T-helper 1 cell (primary cell): ENCODE data around the gene TMEM126A.
"Not testable (repeated sequence)": the region's sequence is repeated elsewhere in the genome, so short reads cannot be mapped to it uniquely, and the experiment has no call there.

Experiments used
- DNase-seq, 5 donors: peaks; one replicate each; pipeline ENCODE4 v3.0.0-alpha.2; 2012 to 2020

TMEM126A gene

DNA sequence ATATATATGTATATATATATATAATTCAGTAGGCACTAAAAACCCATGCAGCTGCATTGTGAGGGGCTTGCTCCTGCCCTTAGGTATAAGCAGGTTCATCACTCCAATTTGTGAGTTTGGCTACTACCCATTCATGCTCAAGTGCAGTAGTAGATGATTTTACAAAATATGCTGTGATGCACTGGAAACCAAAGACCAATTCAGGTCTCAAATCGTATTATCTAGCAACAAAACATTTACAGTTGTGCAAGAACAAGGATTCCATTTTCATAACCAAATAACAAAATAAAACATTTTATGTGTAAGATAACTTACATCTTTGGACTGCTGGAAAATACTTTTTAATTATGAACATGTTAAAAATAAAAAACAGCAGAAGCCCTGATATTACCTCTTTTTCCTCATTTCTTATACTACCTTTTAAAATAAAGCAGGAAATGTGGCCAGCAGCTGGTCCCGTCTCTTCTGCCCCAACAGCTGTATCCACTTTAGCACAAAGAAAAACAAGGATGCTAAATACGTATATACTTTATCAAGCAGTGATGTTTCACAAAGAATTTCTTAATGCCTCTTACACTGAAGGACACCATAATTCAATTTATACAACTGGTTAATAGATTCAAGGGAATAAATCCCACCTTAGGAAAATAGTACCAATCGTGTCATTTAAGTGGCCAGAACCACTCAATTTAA lies 14.4 kb downstream of the TMEM126A start:
- DNase-seq: no peak

DNA sequence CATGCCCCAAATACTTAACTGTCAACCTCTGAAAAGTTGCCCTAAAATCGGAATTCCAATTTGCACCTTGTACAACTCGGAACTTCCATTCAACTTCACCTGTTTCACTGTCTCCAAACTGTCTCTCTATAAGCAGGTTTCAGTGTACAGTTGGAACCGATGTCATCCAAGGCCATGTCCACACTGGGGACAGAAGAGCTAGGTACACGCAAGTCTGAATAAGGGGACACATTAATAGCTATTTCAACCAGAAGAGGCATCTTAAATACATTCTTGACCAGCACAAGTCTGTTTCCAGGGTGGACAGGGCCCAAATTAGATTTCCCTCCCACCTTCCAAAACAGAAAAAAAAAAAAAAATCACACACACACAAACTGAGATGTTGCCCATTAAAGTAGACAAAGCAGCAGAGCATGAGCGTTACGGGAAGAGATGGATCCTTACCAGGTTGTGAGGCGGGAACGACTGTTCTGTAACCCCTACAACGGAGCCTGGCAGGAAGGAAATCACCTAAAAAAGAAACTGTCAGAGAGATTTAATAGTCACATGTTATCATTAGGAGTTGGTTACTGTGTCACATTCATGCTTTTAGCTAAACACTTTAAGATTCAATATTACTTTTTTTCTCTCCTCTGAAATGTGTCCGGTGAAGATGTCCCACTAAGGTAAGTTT lies 15.4 kb downstream of the TMEM126A start:
- peak in 2 of 5 donors; percentile 7 to 36 for DNase-seq

DNA sequence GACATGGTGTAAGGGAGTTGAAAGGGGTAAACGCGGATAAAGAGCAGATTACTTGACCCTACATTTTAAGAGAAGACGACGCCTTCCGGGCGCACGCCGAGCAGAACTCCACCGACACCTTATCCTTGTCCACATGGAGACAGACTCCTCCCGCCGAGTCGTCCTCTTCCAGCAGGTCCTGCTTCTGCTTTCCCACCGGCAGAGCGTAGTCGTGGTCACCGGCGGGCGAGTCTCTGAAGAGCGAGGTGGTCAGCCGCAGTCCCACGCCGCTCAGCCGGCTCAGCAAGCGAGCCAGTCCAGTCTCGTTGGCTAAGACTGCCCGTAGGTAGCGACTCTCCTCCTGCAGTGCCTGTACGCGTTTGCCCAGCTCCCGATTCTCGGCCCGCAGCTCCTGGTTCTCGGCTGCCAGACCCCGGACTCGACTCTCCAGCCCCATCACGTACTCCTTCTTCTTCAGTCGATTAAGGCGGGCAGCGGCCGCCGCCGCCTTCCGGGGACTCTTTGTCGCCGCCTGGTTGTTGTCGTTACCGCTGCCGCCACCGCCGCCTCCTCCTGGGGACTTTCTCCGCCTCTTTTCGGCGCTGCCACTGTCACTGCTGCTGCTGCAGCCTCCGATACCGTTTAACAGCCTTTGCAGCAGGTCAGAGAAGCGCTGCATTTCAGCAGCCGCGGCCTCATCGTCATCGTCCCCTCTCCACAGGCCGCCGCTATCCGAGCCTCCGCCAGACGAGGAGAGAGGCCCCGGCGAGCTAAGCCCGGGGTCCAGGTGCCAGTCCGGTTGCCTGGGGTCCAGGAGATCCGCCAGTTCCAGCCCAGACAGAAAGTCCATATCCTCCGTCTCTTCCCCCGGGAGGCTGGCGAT lies 16.2 kb downstream of the TMEM126A start:
- DNase-seq: peak; percentile 80 to 90 (median 88)

DNA sequence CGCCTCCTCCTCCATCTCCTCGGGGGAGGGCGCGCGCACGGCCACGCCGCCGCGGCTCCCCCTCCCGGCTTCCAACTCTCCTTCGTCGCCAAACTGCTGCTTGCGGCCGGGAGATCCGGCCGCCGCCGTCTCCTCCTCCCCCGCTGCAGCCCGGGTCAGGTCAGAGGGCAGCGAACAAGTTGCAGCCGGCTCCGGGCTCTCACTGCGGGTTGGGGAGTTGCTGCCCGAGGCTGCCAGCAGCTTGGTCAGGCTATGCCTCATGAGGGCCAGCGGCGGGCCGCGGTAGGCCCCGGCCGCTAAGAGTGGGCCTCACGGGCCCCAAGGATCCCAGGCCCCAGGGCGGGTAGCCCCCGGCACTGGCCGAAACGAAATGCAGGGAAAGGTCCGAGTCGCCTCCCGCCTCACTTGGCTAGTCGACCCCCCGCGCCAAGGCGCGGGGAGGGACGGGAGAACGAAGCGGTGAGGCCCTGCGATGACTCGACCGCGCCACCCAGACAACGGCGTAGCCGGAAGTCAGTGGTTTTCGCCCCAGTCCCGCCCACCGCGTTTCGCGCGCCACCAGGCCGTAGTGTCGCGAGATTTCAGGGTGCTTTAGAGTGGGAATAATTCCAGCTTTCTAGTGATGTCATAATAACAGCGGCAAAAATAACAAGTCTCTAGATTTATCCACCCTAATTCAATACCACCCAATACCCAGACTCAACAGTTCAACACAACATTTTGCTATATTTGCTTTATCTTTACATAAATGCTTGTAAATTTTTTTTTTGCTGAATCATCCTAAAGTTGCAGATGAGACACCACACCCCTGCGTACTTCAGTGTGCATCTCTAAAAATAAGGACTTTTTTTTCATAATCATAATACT lies 17.1 kb downstream of the TMEM126A start, which contains the start of gene CREBZF:
Gene CREBZF, minus strand, starts transcription at position 515 of the 867 bp plus-strand sequence. Its CDS starts 254 bp downstream, at position 261.
- DNase-seq: peak; percentile 77 to 95 (median 88)

DNA sequence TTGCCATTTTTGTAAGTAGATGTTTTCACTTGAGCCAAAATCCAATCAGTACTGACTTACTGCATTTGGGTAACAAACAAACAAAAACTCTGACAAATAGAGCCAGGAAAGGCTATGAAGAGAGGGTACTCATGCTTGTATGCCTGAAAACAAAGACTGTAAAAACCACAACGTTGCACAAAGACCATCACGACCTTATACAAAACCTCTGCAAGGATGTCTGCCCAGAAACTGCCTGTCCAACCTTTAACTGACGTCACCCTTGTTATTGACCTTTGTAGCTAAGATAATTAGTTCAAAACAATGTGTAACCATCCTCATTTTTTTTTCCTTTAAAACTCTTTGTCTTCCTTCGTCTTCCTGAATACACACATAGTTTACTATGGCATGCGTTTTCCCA lies 18.0 kb downstream of the TMEM126A start:
- no peak for DNase-seq

DNA sequence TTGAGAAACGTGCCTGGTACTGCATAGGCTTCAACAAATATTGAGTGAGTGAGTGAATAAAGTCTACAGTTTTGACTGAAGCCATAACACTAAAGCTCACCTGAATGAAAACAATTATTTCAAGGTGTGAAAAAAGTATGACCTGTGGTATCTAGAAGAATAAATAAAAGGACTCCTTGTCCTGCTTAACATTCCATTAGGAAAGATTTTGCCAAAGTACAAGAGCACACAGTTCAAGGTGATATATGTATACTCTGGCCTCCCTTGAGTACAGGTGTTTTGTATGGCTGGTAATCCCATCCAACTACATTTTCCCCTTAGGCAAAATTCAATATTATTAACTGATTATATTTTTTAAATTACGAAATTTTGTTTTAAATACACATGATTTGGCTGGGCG lies 18.9 kb downstream of the TMEM126A start:
- DNase-seq: no peak

DNA sequence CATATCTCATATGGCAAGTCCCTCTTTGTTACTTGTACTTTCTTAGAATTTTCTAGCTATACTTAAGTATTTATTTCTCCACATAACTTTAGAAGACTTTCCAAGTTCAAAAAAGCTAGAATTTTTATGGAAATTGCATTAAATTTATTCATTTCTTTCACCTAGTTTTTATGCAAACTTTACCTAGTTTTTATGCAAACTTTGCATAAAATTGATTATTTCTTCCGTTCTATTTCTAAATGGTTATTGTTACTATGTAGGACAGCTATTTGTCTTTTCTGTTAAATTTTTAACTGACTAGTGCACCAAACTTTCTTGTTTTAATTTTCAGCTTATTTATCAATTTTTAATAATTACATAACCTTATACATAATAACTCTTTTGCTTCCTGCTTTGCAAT lies 20.4 kb downstream of the TMEM126A start:
- no peak for DNase-seq

DNA sequence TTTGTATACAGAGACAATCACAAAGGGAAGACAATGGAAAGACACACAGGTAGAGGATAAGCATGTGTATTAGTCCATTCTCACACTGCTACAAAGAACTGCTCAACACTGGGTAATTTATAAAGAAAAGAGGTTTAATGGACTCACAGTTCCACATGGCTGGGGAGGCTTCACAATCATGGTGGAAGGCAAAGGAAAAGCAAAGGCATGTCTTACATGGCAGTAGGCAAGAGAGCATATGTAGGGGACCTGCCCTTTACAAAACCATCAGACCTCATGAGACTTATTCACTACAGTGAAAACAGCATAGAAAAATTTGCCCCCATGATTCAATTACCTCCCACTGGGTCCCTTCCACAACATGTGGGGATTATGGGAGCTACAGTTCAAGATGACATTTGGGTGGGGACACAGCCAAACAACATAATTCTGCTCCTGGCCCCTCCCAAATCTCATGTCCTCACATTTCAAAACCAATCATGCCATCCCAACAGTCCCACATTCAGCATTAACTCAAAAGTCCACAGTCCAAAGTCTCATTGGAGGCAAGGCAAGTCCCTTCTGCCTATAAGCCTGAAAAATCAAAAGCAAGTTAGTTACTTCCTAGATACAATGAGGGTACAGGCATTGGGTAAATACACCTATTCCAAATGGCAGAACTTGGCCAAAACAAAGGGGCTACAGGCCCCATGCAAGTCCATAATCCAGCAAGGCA lies 23.3 kb downstream of the TMEM126A start:
- DNase-seq: not testable (repeated sequence)

DNA sequence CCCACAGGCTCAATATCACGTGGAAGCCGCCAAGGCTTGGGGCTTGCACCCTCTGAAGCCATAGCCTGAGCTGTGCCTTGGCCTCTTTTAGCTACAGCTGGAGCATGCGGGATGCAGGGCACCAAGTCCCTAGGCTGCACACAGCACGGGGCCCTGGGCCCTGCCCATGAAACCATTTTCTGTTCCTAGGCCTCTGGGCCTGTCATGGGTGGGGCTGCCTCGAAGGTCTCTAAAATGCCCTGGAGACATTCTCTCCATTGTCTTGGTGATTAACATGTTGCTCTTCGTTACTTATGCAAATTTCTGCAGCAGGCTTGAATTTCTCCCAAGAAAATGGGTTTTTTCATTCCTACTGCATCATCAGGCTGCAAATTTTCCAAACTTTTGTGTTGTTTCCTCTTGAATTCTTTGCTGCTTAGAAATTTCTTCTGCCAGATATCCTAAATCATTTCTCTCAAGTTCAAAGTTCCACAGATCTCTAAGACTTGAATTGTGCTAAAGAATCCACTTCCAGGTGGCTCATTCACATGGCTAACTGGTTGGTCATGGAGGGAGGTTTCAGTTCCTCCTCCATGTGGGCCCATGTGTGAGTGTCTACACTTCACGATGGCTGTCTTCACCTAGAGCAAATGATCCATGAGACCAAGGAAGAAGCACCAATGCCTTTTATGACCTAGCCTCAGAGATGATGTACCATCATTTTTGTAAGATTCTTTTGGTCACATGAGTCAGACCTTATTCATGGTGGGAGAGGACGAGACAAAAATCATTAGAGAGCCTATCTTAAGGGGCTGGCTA lies 24.5 kb downstream of the TMEM126A start:
- no peak for DNase-seq

DNA sequence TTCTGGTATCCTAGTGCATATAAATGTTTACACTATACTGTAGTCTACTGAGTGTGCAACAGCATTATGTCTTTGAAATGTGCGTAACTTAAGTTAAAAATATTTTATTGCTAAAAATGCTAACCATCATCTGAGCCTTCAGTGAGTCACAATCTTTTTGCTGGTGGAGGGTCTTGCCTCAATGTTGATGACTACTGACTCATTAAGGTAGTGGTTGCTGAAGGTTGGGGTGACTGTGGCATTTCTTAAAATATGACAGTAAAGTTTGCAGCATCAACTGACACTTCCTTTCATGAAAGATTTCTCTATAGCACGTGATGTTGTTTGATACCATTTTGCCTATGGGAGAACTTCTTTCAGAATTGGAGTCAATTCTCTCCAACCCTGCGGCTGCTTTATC lies 25.6 kb downstream of the TMEM126A start:
- peak in 1 of 5 donors; percentile 42 for DNase-seq

DNA sequence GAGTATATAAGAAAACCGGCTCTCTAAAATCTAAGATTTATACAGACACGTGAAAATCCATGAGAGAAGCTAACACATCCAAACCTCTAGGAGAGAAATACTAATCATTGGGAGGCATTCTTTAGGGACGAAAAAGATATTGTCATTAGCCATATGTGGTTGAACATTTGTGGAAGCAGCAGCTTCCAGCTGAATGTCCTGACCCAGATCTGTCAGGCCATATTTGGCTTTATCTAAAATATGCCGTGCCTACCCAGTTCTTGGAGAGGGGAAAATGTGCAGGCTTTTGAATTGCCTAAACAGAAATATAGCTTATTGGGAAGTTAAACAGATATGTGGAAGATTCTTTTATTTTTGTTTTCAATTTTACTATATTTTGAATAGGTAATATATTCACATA lies 31.8 kb downstream of the TMEM126A start:
- DNase-seq: no peak

DNA sequence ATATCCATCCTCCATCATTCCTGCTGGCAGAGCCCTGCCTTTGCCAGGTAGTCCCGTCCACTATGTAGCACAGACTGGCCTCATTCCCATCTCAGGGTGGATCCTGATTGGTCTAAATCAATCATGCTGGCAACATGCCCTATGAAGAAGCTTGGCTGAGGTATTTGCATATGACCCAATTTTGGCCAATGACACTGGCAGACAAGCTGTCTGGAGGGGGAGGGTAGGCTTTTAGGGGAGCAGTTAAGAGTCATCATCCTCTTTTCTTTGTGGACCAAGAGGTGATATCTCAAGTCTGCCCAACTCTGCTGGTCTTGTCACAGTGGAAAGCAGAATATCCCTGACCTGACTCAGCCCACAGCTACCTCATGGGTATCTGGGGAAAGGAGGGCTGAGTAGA lies 33.1 kb downstream of the TMEM126A start:
- DNase-seq: no peak

DNA sequence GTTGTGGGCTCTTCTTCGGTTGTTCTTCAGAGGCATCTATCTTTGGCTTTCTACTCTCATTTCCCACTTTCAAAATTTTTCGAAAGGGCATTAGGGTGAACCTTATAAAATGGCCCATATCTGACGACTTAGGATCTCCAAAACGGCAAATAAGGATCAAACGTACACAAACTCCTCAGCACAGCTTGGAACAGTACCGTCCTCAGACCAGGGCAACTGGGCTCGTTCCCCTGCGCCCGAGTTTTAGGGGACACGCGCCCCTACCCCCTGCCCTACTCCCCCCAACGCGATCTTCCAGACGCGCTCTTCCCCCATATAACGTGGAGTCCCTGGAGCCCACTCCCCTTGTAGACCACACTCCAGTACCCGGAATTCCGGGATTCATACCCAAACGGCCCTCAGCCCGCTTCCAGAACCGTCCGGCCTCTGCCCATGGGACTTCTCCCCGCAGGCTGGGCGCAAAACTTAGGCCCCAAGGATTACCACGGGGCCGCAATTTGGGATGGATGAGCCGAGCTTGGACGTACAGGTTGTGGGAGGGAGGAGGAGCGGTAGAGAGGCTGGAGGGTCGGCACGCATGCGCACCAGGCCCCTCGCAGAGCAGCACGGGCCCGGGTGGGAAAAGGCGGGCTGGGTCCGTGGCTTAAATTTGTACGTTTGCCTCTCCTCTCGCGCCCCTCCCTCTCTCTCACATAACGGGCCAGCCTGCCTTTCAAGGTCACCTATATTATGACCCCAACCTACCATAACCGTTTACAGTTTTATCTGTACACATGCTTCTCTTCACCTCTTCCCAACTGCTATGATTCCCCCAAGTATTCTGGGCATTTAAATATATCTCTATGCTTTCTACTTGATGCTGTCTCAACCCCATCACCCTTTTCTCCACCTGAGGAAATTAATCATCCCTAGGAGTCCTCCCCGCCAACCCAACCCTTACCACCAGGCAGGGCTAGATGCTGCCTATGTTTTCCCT lies 34.9 kb downstream of the TMEM126A start:
- peak; percentile 22 to 58 (median 33) for DNase-seq

DNA sequence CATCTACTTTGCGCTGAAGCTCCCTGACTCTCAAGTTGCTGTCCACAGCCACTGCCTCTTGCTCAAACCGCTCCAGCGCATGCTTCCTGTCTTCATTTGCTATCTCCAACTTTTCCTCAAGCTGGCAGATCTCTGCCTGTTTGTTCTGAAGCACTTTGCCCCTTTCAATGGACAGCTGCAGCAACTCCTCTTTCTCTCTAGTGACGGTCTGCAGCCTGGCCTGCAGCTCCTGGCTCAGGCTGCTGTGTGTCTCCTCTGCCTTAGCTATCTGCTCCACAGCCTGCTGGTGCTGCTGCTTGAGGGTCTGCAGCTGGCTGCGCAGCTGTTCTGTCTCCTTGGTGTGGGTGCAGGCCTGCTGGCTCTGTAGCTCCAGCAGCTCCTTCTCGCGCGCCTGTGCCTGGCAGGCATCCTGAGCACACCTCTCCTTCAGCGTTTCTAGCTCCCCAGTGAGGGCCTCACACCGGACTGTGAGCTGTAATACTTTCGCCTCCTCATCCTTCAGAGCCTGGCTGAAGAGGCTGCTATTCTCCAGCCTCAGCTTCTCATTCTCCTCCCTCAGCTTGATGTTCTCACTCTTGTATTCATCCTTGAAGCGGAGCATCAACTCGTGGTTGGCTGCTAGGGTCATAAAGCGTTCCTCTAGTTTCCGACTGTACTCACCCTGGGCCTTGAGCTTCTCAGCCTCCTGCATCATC lies 37.5 kb downstream of the TMEM126A start:
- no peak for DNase-seq

DNA sequence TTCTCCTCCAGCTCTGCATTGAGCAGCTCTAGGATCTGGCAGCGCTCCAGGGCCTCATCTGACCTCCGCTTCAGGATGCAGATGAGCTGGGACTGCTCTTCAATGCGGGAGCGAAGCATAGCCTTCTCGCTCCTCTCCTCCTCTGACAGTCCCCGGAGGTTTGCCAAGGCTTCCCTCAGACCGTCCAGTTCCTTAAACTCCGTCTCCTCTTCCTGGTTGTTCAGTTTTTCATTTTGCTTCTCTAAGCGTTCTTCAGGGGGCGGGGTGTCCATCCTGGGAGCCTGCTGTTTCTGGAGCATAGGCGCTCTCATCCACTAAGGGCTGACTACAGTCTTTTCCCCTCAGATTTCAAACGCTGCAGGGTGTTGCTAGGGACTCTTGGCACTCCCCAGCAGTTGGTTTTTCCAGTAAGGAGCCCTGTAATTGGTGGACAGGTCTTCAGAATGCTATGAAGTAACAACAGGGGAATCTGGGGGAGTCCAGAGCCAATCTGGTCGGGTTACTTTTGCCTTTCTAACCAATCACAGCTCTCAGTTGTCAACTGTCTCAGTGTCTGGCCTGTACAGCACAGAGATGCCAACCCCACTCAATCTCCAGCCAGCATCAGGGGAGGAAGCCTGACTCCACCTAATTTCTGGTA lies 38.2 kb downstream of the TMEM126A start, which contains the start of gene CCDC89:
Gene CCDC89, minus strand, starts transcription at position 376 of the 640 bp plus-strand sequence. Its CDS starts 65 bp downstream, at position 311.
- no peak for DNase-seq

DNA sequence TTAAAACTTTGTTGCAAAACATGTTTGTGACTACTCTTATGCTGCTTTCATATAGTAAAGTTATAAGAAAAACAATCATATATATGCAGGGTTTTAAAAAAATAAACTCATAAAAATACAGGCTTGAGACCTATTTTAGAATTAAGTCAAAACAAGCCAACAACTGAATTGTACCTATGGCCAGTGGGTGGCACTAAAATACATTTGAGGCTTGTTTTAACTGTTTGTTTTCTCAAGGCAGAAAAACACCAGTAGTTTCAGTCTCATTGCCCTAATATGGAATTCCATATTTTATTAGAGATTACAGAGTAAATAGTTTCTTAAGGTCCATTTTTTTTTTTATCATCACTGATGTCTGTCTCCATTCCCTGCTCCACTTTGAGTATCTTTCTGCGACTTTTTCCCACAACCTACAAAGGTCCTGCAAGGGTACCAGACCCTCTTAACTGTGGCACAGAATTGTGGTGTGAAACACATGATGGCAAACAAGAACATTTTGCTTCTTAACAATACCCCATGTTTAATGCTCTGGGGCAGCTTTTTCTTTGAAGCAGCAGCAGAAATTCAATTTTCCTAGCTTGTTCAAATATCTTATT lies 46.7 kb downstream of the TMEM126A start:
- DNase-seq: peak in 2 of 5 donors; percentile 3 to 56

DNA sequence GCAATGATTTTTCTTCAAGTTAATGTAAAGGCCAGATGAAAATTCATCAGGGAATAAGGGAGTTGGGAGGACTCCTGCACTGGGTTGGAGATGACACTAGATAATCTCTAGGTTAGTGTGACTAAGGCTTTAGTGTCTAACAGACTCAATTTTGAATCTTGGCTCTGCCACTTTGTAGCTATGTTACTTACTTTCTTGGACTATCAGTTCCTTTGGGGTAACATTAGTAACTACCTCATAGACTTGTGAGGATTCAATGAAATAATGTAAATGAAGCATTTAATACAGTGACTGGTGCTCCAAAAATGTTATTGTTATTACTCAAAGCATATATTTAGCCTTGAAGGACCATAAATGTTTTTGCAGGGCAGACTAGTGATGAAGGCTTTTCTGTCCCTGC lies 47.8 kb downstream of the TMEM126A start:
- no peak for DNase-seq

DNA sequence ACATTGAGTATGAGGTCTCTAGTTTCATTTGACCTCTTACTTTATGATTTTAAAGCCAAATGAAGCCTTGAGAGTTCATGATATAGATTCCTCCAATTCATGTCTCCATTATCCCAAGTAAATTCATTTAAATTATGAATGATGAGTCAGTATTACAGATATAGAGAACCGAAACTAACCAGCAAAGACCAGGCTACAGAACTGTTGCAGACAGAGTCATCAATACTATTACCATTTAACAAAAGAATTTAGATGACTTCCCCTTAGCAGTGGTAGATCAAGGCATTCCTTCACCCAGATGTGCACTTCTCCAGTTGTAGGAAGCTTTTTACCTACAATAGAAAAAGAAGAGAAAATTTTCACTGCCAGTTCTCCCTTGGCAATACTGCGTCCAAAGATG lies 50.0 kb downstream of the TMEM126A start:
- DNase-seq: no peak
